DND-41 (cell line): Measurements from ENCODE around the gene GBP2.

ENCODE experiments used
- ATAC-seq: fragments of 200-7000 bp; cut with Tn5 transposase; 3 replicates; pipeline ENCODE4 v1.9.1; 2021; ENCODE audit warnings: low read depth; ENCODE audit not compliant: insufficient read depth
- DNase-seq: peaks from one replicate; pipeline ENCODE4 v3.0.0-alpha.2; 2020
- H2AFZ ChIP-seq: 2 replicates; pipeline ENCODE4 v1.6.0; 2012; ENCODE audit warnings: low read depth, low read length
- H3K27ac ChIP-seq: 2 replicates; pipeline ENCODE4 v1.5.1; 2012; ENCODE audit warnings: low read length, inconsistent platforms
- H3K27me3 ChIP-seq: fragments of 200-600 bp; sonication (generic); 2 replicates; pipeline ENCODE4 v1.6.0; 2012; ENCODE audit warnings: low read length, mild to moderate bottlenecking, inconsistent platforms; ENCODE audit not compliant: insufficient read depth, poor library complexity
- H3K36me3 ChIP-seq: 2 replicates; pipeline ENCODE4 v1.5.1; 2012; ENCODE audit warnings: low read length, inconsistent platforms; ENCODE audit not compliant: insufficient read depth
- H3K4me1 ChIP-seq: 2 replicates; pipeline ENCODE4 v1.5.1; 2012; ENCODE audit warnings: mild to moderate bottlenecking, low read length; ENCODE audit not compliant: insufficient read depth
- H3K4me2 ChIP-seq: 2 replicates; pipeline ENCODE4 v1.6.0; 2012; ENCODE audit warnings: mild to moderate bottlenecking, moderate library complexity, low read length, inconsistent platforms; ENCODE audit not compliant: insufficient read depth
- H3K4me3 ChIP-seq, 2 experiments: fragments of 200-600 bp in 1 of 2; shearing (Covaris generic) in 1 of 2; 2 replicates each; pipeline ENCODE4 v1.5.1; 2012 to 2016; ENCODE audit warnings: inconsistent platforms in 2 of 2, low read length in 2 of 2, mild to moderate bottlenecking in 2 of 2, low read depth in 1 of 2, moderate library complexity in 1 of 2
- H3K79me2 ChIP-seq: 2 replicates; pipeline ENCODE4 v1.6.0; 2012; ENCODE audit warnings: low read length, inconsistent platforms; ENCODE audit not compliant: insufficient read depth
- H3K9ac ChIP-seq: 2 replicates; pipeline ENCODE4 v1.6.0; 2012; ENCODE audit warnings: low read depth, mild to moderate bottlenecking, inconsistent platforms, low read length, moderate library complexity
- H3K9me3 ChIP-seq: 2 replicates; pipeline ENCODE4 v1.5.1; 2012; ENCODE audit warnings: low read length, moderate library complexity, mild to moderate bottlenecking, inconsistent platforms; ENCODE audit not compliant: insufficient read depth, severe bottlenecking
- H4K20me1 ChIP-seq: 2 replicates; pipeline ENCODE4 v1.6.0; 2012; ENCODE audit warnings: low read length; ENCODE audit not compliant: insufficient read depth
- EZH2 ChIP-seq: IDR thresholded peaks from 3 replicates; pipeline ENCODE4 v1.6.1; 2012; ENCODE audit warnings: borderline replicate concordance, low read depth, mild to moderate bottlenecking, moderate library complexity, low read length, inconsistent platforms; ENCODE audit not compliant: severe bottlenecking
- TF ChIP-seq, protein P1 (sequence below): IDR thresholded peaks from 2 replicates; pipeline ENCODE4 v1.5.1; 2012; ENCODE audit warnings: borderline replicate concordance, low read length, moderate library complexity, mild to moderate bottlenecking; ENCODE audit not compliant: poor library complexity, severe bottlenecking; ENCODE audit errors: extremely low read depth

Gene GBP2

GRCh38 chr1:89171067-89171438, 45.1 kb upstream of the GBP2 start:
- Histone ChIP-seq H3K27ac (no peak overlapping the region), H3K27me3 (no peaks in the 10 kb centered on the region), H3K9me3 (no peaks in the 10 kb centered on the region), H3K9ac (no peak overlapping the region), H3K4me3 (no peak overlapping the region), H3K4me1 (no peaks in the 10 kb centered on the region), H3K4me2 (no peak overlapping the region), H3K79me2 (no peaks in the 10 kb centered on the region), H4K20me1 (no peaks in the 10 kb centered on the region), H2AFZ (0 out of 2 replicates have a peak overlapping the region, but pooled peaks have one; percentile 36), H3K36me3 (no peaks in the 10 kb centered on the region)
- TF ChIP-seq EZH2: no peak
- no peak for DNase-seq
- ATAC-seq: no peak

DNA sequence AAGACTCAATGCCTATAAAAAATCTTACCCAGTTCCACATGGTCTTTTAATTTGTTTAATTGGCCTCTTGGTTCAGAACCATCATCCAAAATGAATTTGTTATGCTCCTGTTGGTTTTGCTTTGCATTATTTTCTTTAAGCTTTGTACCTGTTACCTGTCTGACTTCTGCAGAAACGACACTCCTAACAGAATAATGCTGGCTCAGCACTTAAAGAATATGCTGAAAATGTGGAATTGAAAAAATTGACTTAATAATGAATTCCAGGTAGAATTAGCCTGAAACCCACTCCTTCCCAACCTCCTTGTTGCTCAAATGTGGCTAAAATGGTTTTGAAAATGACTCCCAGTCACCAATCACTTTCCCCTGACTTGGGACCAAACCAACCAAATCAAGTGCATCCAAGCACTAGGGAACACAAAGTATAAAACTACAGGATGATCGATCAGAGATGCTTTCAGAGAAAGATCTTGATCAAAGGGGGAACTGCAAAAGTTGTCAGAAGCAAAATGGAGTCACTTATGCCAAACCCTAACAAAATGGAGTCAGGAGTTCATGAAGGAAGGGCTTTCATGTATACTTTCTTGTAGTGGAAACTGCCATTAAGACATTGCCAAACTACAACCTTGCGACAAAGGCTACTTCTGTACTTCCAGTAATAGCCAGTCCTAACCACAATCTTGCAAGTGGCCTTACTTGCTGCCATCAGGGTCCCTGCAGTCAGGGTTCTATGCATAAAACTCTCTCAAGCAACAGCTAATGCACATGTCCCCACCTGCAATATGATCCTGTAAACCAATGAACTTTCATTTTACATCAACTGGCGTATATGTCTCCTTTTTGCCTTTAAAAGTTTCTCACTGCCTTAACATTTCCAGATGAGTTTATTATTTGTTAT, 44.5 kb upstream of the GBP2 start:
- no peaks in the 10 kb centered on the region for H3K27me3 ChIP-seq
- no peak for DNase-seq
- H3K9ac ChIP-seq: no peak overlapping the region
- H3K79me2 ChIP-seq: no peaks in the 10 kb centered on the region
- no peak overlapping the region for H3K4me3 ChIP-seq
- H3K27ac ChIP-seq: no peak overlapping the region
- TF ChIP-seq EZH2: no peak
- TF ChIP-seq, protein P1, sequence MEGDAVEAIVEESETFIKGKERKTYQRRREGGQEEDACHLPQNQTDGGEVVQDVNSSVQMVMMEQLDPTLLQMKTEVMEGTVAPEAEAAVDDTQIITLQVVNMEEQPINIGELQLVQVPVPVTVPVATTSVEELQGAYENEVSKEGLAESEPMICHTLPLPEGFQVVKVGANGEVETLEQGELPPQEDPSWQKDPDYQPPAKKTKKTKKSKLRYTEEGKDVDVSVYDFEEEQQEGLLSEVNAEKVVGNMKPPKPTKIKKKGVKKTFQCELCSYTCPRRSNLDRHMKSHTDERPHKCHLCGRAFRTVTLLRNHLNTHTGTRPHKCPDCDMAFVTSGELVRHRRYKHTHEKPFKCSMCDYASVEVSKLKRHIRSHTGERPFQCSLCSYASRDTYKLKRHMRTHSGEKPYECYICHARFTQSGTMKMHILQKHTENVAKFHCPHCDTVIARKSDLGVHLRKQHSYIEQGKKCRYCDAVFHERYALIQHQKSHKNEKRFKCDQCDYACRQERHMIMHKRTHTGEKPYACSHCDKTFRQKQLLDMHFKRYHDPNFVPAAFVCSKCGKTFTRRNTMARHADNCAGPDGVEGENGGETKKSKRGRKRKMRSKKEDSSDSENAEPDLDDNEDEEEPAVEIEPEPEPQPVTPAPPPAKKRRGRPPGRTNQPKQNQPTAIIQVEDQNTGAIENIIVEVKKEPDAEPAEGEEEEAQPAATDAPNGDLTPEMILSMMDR: no peak
- no peaks in the 10 kb centered on the region for H3K9me3 ChIP-seq
- no peak overlapping the region for H3K4me2 ChIP-seq
- ATAC-seq: no peak
- H3K36me3 ChIP-seq: no peaks in the 10 kb centered on the region
- H2AFZ ChIP-seq: peak overlapping the region; percentile 36; the same call in 1 of the 2 replicates
- H3K4me1 ChIP-seq: no peaks in the 10 kb centered on the region
- no peaks in the 10 kb centered on the region for H4K20me1 ChIP-seq

DNA sequence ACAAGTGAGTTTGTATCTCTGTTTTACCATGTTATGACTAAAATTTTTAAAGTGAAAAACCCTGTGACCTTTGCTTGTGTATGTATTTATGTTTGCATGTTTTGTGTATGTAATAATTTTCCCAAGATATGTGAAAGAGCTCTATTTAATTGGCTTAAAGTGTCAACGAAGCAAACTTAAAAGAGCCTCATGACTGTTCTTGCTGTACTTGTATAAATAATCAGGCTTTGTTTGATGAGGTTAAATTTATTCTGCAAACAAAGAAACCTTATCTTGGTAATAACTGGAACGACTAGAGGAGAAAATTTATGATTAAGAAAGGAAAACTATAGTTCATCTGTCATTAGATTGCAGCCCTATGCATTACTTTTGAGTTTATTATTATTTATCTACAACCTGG, 43.3 kb upstream of the GBP2 start:
- Histone ChIP-seq H3K27ac (no peak overlapping the region), H3K4me3 (no peak overlapping the region), H4K20me1 (no peaks in the 10 kb centered on the region), H3K9me3 (no peaks in the 10 kb centered on the region), H3K9ac (no peak overlapping the region), H2AFZ (no peak overlapping the region), H3K4me1 (no peaks in the 10 kb centered on the region), H3K4me2 (no peak overlapping the region), H3K27me3 (no peaks in the 10 kb centered on the region), H3K79me2 (no peaks in the 10 kb centered on the region), H3K36me3 (no peaks in the 10 kb centered on the region)
- no peak for ATAC-seq
- TF ChIP-seq EZH2: no peak
- TF ChIP-seq, protein P1: no peak
- DNase-seq: no peak

DNA sequence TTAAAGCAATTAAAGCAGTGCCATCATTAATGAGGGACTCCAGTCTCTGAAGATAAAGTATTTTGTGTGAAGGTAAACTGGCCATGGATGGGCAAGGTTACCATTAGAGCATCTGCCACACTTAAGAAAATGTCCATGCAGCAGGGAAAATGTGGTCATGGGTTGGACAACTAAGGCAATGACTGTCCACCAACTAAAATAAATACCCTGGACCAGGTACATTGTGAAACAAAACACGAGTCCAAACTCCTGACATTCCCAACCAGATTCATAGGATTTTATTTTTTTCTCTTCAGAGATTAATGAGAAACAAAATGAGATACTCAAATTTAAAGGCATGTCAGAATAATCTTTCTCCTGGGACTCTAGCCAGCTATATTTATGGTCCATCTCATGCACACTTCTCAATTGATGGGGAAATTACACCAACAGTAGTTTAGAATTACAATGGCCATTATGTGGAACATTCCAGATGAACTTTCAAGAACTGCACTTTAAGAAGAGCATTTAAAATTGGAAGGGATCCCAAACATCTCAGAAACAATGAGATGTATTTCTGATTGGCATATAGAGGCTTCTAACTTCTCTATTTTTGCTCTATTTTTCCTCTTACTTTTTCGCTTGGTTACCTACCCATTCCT, 41.8 kb upstream of the GBP2 start:
- DNase-seq (no peak), ATAC-seq (no peak)
- no peak overlapping the region for H3K4me2 ChIP-seq
- no peaks in the 10 kb centered on the region for H3K27me3 ChIP-seq
- no peak overlapping the region for H2AFZ ChIP-seq
- no peak overlapping the region for H3K27ac ChIP-seq
- no peaks in the 10 kb centered on the region for H3K9me3 ChIP-seq
- H3K36me3 ChIP-seq: no peaks in the 10 kb centered on the region
- no peaks in the 10 kb centered on the region for H3K4me1 ChIP-seq
- no peaks in the 10 kb centered on the region for H3K79me2 ChIP-seq
- no peak overlapping the region for H3K4me3 ChIP-seq
- H3K9ac ChIP-seq: no peak overlapping the region
- no peaks in the 10 kb centered on the region for H4K20me1 ChIP-seq
- TF ChIP-seq EZH2: no peak
- TF ChIP-seq, protein P1: no peak
